ENCODE results near the gene TPST2. TPM values are rescaled to one million over a fixed set of nuclear protein-coding genes. Genes with fewer than 3 reads are reported as not detected.

TPST2 gene
- total and polyA plus RNA-seq, 2 of the 4 experiments (the other 2 are of a cell fraction), result 42.5 to 63.6 TPM

DNA sequence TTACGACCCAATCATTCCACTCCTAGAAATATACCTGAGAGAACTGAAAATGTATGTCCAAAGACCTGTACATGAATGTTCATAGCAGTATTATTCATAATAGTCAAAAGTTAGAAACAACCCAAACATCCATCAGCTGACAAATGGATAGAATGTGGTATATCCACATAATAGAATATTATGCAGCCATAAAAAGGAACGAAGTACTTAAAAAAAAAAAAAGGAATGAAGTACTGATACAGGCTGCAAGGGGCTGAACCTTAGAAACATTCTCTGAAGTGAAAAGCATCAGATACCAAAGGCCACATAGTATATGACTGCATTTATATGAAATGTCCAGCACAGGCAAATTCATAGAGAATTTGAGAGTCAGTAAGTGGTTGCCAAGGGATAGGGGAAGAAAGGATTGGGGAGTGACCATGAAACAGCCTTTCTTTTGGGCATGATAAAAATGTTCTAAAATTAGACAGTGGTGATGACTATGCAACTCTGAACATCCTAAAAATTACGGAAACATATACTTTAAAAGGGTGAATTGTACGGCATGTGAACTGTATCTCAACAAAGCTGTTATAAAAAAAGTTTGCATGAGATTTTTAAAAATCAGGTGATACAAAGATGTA lies 1.8 kb downstream of the TPST2 start:
- Histone ChIP-seq H2BK120ac (ENCODE audit: low read depth, low read length) (no peak overlapping the region), H3K27me3 (ENCODE audit: control insufficient read depth, insufficient read depth, low read length) (no peaks in the 10 kb centered on the region; the same call in 1 of the 2 replicates), H2BK5ac (ENCODE audit: low read depth, low read length, poor library complexity, severe bottlenecking) (no peak overlapping the region), H4K20me1 (ENCODE audit: insufficient read depth, low read length) (peaks cover 32% of the 10 kb centered on the region; the same call in 1 of the 2 replicates), H4K8ac (ENCODE audit: low read depth in 2 of 2, low read length in 2 of 2) (no peak overlapping the region), H3K4me1 (ENCODE audit: control insufficient read depth, insufficient read depth, low read length) (peaks cover 13% of the 10 kb centered on the region), H3K4ac (ENCODE audit: low read depth, low read length) (no peak overlapping the region), H3K9me3 (ENCODE audit: control insufficient read depth, insufficient read depth, low read length) (no peaks in the 10 kb centered on the region), H2AFZ (replicated peaks; ENCODE audit: low read length, poor library complexity) (no peak overlapping the region), H3K9me1 (ENCODE audit: insufficient read depth, low read length) (peaks cover 13% of the 10 kb centered on the region), H3K18ac (ENCODE audit: low read depth, low read length) (no peak overlapping the region), H3K23ac (ENCODE audit: low read depth, low read length) (no peak overlapping the region), H3K14ac (replicated peaks; ENCODE audit: low read depth, low read length) (no peak overlapping the region), H3K4me3 (ENCODE audit: insufficient read depth, low read depth, low read length) (no peak overlapping the region), H3K27ac (ENCODE audit: insufficient read depth, low read length) (no peak overlapping the region), H3K79me1 (ENCODE audit: low read depth in 1 of 2, low read length in 2 of 2) (peaks cover 28 to 55% of the 10 kb centered on the region in 2 experiments), H3K56ac (ENCODE audit: extremely low read depth, insufficient read depth, low read length) (no peak overlapping the region), H4K91ac (ENCODE audit: insufficient read depth, low read depth, low read length) (no peak overlapping the region), H3K36me3 (ENCODE audit: control insufficient read depth, insufficient read depth, low read length) (no peaks in the 10 kb centered on the region), H2AK5ac (ENCODE audit: low read depth, low read length) (no peak overlapping the region), H2BK20ac (ENCODE audit: low read depth, low read length) (no peak overlapping the region), H3K4me2 (ENCODE audit: low read depth, low read length) (no peak overlapping the region), H2AK9ac (replicated peaks; ENCODE audit: low read depth, low read length, poor library complexity) (no peak overlapping the region), H2BK15ac (ENCODE audit: low read depth, low read length) (no peak overlapping the region), H3K9ac (ENCODE audit: low read depth, low read length) (no peak overlapping the region), H4K5ac (ENCODE audit: low read depth, low read length) (no peak overlapping the region)
- no CpG with 5 or more reads among the region's 4 CpGs for WGBS, 2 experiments (ENCODE audit: extremely low coverage in 2 of 2, insufficient read length in 1 of 2)
- DNase-seq (no peak), ATAC-seq (ENCODE audit: low read depth) (no peak)
- no peak for TF ChIP-seq SMC3 (IDR thresholded peaks at IDR 0.05; ENCODE audit: low read depth, low read length)
- POLR2A ChIA-PET (ENCODE audit: unreplicated experiment), result no interaction called here
- CTCF ChIA-PET, result no interaction called here
- intact Hi-C loops (cut with micrococcal nuclease) (loop anchor here (5.0 kb wide), 1 partner anchor 76 kb away; the partner anchor contains the start of gene TFIP11), in situ Hi-C loops (cut with MboI; ENCODE audit: low sequenced_read_pairs) (no loop called here), dilution Hi-C loops (cut with HindIII; ENCODE audit: low sequenced_read_pairs, unreplicated experiment) (no loop called here)
- BruUV-seq (replicated peaks), result no TSS peak
